ENCODE results near the gene PRRX2.

PRRX2 gene

DNA sequence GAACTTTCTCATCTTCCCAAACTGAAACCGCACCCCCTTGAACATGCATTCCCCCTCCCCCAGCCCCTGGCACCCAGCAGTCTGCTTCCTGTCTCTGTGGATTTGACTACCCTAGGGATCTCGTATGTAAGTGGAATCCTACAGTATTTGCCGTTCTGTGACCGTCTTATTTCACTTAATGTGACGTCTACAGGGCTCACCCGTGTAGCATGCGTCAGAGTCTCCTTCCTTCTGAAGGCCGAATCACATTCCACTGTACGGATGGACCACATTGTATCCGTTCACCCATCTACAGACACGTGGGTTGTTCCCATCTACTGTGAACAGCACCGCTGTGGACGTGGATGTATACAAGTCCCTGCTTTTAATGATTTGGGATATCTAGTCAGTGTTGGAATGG is 4.5 kb downstream of the PRRX2 start:
- Histone ChIP-seq H3K9me3 (ENCODE audit: control extremely low read depth in 1 of 5, control insufficient read depth in 4 of 5, insufficient read depth in 2 of 5, low read depth in 1 of 5, low read length in 4 of 5) (no peaks in the 10 kb centered on the region), H3K27me3 (replicated peaks in 2 of 5; ENCODE audit: control insufficient read depth in 4 of 5, insufficient read depth in 5 of 5, low read length in 4 of 5) (peaks cover 0 to 50% (median 17%) of the 10 kb centered on the region in 5 experiments), H3K4me1 (ENCODE audit: control extremely low read depth in 1 of 4, control insufficient read depth in 4 of 4, insufficient read depth in 4 of 4, low read length in 3 of 4) (peaks cover 0 to 12% (median 6%) of the 10 kb centered on the region in 4 experiments), H3K36me3 (ENCODE audit: control insufficient read depth in 4 of 4, insufficient read depth in 4 of 4, low read length in 3 of 4) (no peaks in the 10 kb centered on the region), H3K27ac (ENCODE audit: insufficient read depth in 1 of 2, low read depth in 1 of 2, low read length in 2 of 2, poor library complexity in 1 of 2, severe bottlenecking in 2 of 2) (no peak overlapping the region), H3K4me3 (ENCODE audit: control insufficient read depth in 1 of 7, extremely low read depth in 1 of 7, insufficient read depth in 4 of 7, low read depth in 2 of 7, low read length in 6 of 7) (no peak overlapping the region)
- ChIA-PET CTCF (no interaction called here), POLR2A (no interaction called here)
- DNase-seq = no peak
- WGBS (ENCODE audit: insufficient coverage) = 95% methylated on average over 13 of the region's 13 CpGs

DNA sequence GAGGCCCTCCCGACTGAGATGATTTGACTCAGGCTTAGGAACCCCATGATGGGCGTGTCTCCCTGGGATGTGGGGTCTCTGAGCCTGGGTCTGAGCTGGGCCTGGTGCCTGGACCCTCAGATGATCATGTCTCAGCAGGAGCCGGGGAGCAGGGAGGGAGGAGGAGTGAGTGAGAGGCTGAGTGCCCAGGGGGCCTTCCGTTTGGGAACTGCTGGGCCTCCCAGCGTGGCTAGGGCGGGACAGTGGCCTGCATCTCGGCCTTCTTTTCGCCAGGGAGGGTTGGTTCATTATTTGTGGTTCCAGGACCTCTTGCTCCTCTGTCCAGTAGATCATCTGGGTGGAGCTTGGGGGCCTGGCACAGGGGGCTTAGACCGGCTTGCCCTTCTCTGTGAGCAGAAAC is 5.6 kb downstream of the PRRX2 start:
- ChIA-PET POLR2A (no interaction called here), CTCF (interaction anchor here (1.2 to 1.3 kb wide), 2 partner anchors 15 to 20 kb away, joined by 3 to 4 read pairs; no protein-coding TSS in a partner anchor)

DNA sequence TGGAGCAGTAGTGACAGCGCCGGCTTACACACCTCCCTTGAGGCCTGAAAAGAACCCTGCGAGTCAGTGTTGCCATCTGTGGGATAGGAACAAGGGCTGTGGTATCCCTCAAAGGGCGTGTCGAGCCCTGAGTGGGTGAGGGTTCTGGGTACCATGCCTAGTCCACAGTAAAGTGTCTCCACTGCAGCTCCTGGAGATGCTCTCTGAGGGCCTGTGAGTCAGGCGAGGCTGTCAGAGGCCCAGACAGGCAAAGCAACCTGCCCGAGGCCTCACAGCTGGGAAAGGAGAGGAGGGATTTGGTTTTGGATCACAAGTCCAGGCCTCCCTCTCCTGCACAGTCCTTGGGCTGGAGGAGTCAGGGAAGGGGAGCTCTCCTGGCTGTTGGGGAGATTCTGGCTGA is 6.1 kb downstream of the PRRX2 start:
- Histone ChIP-seq H3K4me3 (ENCODE audit: control insufficient read depth in 1 of 7, extremely low read depth in 1 of 7, insufficient read depth in 4 of 7, low read depth in 2 of 7, low read length in 6 of 7) (no peak overlapping the region), H3K9me3 (ENCODE audit: control extremely low read depth in 1 of 5, control insufficient read depth in 4 of 5, insufficient read depth in 2 of 5, low read depth in 1 of 5, low read length in 4 of 5) (no peaks in the 10 kb centered on the region), H3K36me3 (ENCODE audit: control insufficient read depth in 4 of 4, insufficient read depth in 4 of 4, low read length in 3 of 4) (no peaks in the 10 kb centered on the region), H3K4me1 (ENCODE audit: control extremely low read depth in 1 of 4, control insufficient read depth in 4 of 4, insufficient read depth in 4 of 4, low read length in 3 of 4) (peaks cover 0 to 5% (median 0%) of the 10 kb centered on the region in 4 experiments), H3K27me3 (replicated peaks in 2 of 5; ENCODE audit: control insufficient read depth in 4 of 5, insufficient read depth in 5 of 5, low read length in 4 of 5) (peaks cover 0 to 47% (median 20%) of the 10 kb centered on the region in 5 experiments), H3K27ac (ENCODE audit: insufficient read depth in 1 of 2, low read depth in 1 of 2, low read length in 2 of 2, poor library complexity in 1 of 2, severe bottlenecking in 2 of 2) (no peak overlapping the region)
- ChIA-PET POLR2A (no interaction called here), CTCF (interaction anchor here (1.2 to 1.3 kb wide), 2 partner anchors 15 to 21 kb away, joined by 3 to 4 read pairs; no protein-coding TSS in a partner anchor)
- no peak for DNase-seq
- WGBS (ENCODE audit: insufficient coverage) = 93% methylated on average over 5 of the region's 7 CpGs

More for the DNA sequence above, 5.6 kb downstream of the PRRX2 start:
- Histone ChIP-seq H3K4me1 (ENCODE audit: control extremely low read depth in 1 of 4, control insufficient read depth in 4 of 4, insufficient read depth in 4 of 4, low read length in 3 of 4) (peaks cover 0 to 8% (median 0%) of the 10 kb centered on the region in 4 experiments), H3K36me3 (ENCODE audit: control insufficient read depth in 4 of 4, insufficient read depth in 4 of 4, low read length in 3 of 4) (no peaks in the 10 kb centered on the region), H3K9me3 (ENCODE audit: control extremely low read depth in 1 of 5, control insufficient read depth in 4 of 5, insufficient read depth in 2 of 5, low read depth in 1 of 5, low read length in 4 of 5) (no peaks in the 10 kb centered on the region), H3K27me3 (replicated peaks in 2 of 5; ENCODE audit: control insufficient read depth in 4 of 5, insufficient read depth in 5 of 5, low read length in 4 of 5) (peaks cover 0 to 47% (median 17%) of the 10 kb centered on the region in 5 experiments), H3K4me3 (ENCODE audit: control insufficient read depth in 1 of 7, extremely low read depth in 1 of 7, insufficient read depth in 4 of 7, low read depth in 2 of 7, low read length in 6 of 7) (no peak overlapping the region), H3K27ac (ENCODE audit: insufficient read depth in 1 of 2, low read depth in 1 of 2, low read length in 2 of 2, poor library complexity in 1 of 2, severe bottlenecking in 2 of 2) (no peak overlapping the region)
- WGBS (ENCODE audit: insufficient coverage) = 90% methylated on average over 9 of the region's 9 CpGs
- no peak for DNase-seq

DNA sequence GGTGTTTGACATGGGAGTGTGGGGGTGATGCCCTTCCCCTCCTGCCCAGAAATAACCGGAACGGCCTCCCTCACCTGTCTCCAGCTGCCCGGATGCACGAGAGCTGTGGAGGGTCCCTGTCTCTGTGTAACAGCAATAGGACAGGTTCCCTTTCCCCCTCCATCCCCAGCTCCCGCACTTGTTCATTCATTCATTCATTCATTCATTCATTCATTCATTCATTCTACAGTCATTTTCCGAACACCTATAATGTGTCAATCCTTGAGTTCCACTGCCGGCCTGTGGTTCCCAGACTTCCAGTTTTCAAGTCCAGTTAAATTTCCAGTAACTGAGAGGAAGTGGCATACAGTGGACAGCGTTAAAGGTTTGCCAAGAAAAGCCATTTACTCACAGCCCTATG is 7.3 kb downstream of the PRRX2 start:
- H3K27me3 ChIP-seq (replicated peaks in 2 of 5; ENCODE audit: control insufficient read depth in 4 of 5, insufficient read depth in 5 of 5, low read length in 4 of 5) = peaks cover 0 to 43% (median 23%) of the 10 kb centered on the region in 5 experiments
- H3K9me3 ChIP-seq (ENCODE audit: control extremely low read depth in 1 of 5, control insufficient read depth in 4 of 5, insufficient read depth in 2 of 5, low read depth in 1 of 5, low read length in 4 of 5) = no peaks in the 10 kb centered on the region
- no peak overlapping the region for H3K4me3 ChIP-seq (ENCODE audit: control insufficient read depth in 1 of 7, extremely low read depth in 1 of 7, insufficient read depth in 4 of 7, low read depth in 2 of 7, low read length in 6 of 7)
- H3K27ac ChIP-seq (ENCODE audit: insufficient read depth in 1 of 2, low read depth in 1 of 2, low read length in 2 of 2, poor library complexity in 1 of 2, severe bottlenecking in 2 of 2) = no peak overlapping the region
- 94% methylated on average over 8 of the region's 8 CpGs for WGBS (ENCODE audit: insufficient coverage)
- peaks cover 0 to 4% (median 0%) of the 10 kb centered on the region in 4 experiments for H3K4me1 ChIP-seq (ENCODE audit: control extremely low read depth in 1 of 4, control insufficient read depth in 4 of 4, insufficient read depth in 4 of 4, low read length in 3 of 4)
- H3K36me3 ChIP-seq (ENCODE audit: control insufficient read depth in 4 of 4, insufficient read depth in 4 of 4, low read length in 3 of 4) = no peaks in the 10 kb centered on the region
- CTCF ChIA-PET = no interaction called here
- POLR2A ChIA-PET = no interaction called here
- no peak for DNase-seq

DNA sequence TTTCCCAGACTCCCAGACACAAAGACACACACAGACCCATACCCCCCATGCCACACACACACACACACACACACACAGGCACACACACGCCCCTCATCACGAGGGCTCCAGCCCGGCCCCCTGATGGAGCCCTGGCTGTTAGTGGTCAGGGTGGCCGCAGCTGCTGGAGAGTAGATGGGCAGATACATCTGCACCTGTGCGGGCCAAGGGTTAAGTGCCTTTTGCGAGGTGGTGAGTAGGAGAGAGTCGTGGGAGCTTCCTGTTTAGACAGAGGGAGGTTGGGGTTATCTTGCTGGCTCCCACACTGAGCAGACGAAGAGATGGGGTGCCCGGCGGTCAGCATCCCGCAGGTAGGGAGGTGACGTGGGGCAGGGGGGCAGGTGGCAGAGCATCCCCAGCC is 8.2 kb downstream of the PRRX2 start:
- Histone ChIP-seq H3K27me3 (replicated peaks in 2 of 5; ENCODE audit: control insufficient read depth in 4 of 5, insufficient read depth in 5 of 5, low read length in 4 of 5) (peaks cover 0 to 40% (median 24%) of the 10 kb centered on the region in 5 experiments), H3K36me3 (ENCODE audit: control insufficient read depth in 4 of 4, insufficient read depth in 4 of 4, low read length in 3 of 4) (no peaks in the 10 kb centered on the region), H3K4me3 (ENCODE audit: control insufficient read depth in 1 of 7, extremely low read depth in 1 of 7, insufficient read depth in 4 of 7, low read depth in 2 of 7, low read length in 6 of 7) (no peak overlapping the region), H3K27ac (ENCODE audit: insufficient read depth in 1 of 2, low read depth in 1 of 2, low read length in 2 of 2, poor library complexity in 1 of 2, severe bottlenecking in 2 of 2) (no peak overlapping the region), H3K9me3 (ENCODE audit: control extremely low read depth in 1 of 5, control insufficient read depth in 4 of 5, insufficient read depth in 2 of 5, low read depth in 1 of 5, low read length in 4 of 5) (no peaks in the 10 kb centered on the region), H3K4me1 (ENCODE audit: control extremely low read depth in 1 of 4, control insufficient read depth in 4 of 4, insufficient read depth in 4 of 4, low read length in 3 of 4) (peaks cover 0 to 4% (median 0%) of the 10 kb centered on the region in 4 experiments)
- WGBS (ENCODE audit: insufficient coverage) = 81% methylated on average over 9 of the region's 12 CpGs
- POLR2A ChIA-PET = no interaction called here
- CTCF ChIA-PET = interaction anchor here (1.1 to 1.4 kb wide), 2 partner anchors 16 to 65 kb away, joined by 3 read pairs; no protein-coding TSS in a partner anchor
- DNase-seq = no peak

DNA sequence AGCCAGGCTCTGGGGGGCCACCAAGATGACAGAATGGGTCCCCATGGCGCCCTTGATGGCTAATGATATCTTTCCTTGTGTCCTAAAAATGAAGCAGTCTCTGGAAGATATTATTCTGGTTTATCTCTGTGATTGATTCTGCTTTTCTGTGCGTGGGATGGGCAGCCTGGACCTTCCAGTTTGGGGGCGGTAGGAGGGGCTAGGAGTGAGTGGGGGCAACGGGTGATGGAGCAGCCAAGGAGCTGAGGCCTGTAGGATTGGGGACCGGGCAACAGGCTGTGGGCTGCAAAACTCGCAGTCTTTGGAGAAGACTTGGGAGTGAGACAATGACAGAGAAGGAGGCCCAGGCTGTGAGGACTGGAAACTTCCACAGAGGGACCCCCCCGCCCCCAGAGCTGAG is 8.8 kb downstream of the PRRX2 start:
- POLR2A ChIA-PET = no interaction called here
- H3K27ac ChIP-seq (ENCODE audit: insufficient read depth in 1 of 2, low read depth in 1 of 2, low read length in 2 of 2, poor library complexity in 1 of 2, severe bottlenecking in 2 of 2) = no peak overlapping the region
- no peaks in the 10 kb centered on the region for H3K36me3 ChIP-seq (ENCODE audit: control insufficient read depth in 4 of 4, insufficient read depth in 4 of 4, low read length in 3 of 4)
- CTCF ChIA-PET = interaction anchor here (1.1 to 1.4 kb wide), 2 partner anchors 17 to 64 kb away, joined by 3 read pairs; no protein-coding TSS in a partner anchor
- no peaks in the 10 kb centered on the region for H3K9me3 ChIP-seq (ENCODE audit: control extremely low read depth in 1 of 5, control insufficient read depth in 4 of 5, insufficient read depth in 2 of 5, low read depth in 1 of 5, low read length in 4 of 5)
- 98% methylated on average over 6 of the region's 7 CpGs for WGBS (ENCODE audit: insufficient coverage)
- H3K4me3 ChIP-seq (ENCODE audit: control insufficient read depth in 1 of 7, extremely low read depth in 1 of 7, insufficient read depth in 4 of 7, low read depth in 2 of 7, low read length in 6 of 7) = no peak overlapping the region
- peaks cover 0 to 33% (median 18%) of the 10 kb centered on the region in 5 experiments for H3K27me3 ChIP-seq (replicated peaks in 2 of 5; ENCODE audit: control insufficient read depth in 4 of 5, insufficient read depth in 5 of 5, low read length in 4 of 5)
- peaks cover 0 to 4% (median 0%) of the 10 kb centered on the region in 4 experiments for H3K4me1 ChIP-seq (ENCODE audit: control extremely low read depth in 1 of 4, control insufficient read depth in 4 of 4, insufficient read depth in 4 of 4, low read length in 3 of 4)
- no peak for DNase-seq

DNA sequence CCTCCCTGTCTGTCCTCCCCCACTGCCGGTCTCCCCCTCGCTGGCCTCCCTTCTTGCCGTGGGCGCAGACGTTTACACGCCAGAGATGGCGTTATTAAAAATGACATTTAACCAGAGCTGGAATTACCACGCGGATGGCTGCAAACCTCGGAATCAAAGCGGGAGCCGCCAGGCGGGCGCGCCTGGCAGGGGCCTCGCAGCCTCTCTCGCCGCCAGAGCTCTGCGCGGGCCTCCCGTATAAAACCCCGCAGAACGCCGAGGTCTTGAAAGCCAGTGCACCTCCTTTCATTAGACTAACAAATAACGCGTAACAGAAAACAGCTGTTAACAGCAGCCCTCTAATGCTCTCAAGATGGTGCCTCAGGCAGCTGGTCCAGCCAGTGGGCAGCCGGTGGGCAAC is 10.2 kb downstream of the PRRX2 start:
- peaks cover 0 to 4% (median 0%) of the 10 kb centered on the region in 4 experiments for H3K4me1 ChIP-seq (ENCODE audit: control extremely low read depth in 1 of 4, control insufficient read depth in 4 of 4, insufficient read depth in 4 of 4, low read length in 3 of 4)
- H3K4me3 ChIP-seq (ENCODE audit: control insufficient read depth in 1 of 7, extremely low read depth in 1 of 7, insufficient read depth in 4 of 7, low read depth in 2 of 7, low read length in 6 of 7) = no peak overlapping the region
- no peaks in the 10 kb centered on the region for H3K9me3 ChIP-seq (ENCODE audit: control extremely low read depth in 1 of 5, control insufficient read depth in 4 of 5, insufficient read depth in 2 of 5, low read depth in 1 of 5, low read length in 4 of 5)
- no peak overlapping the region for H3K27ac ChIP-seq (ENCODE audit: insufficient read depth in 1 of 2, low read depth in 1 of 2, low read length in 2 of 2, poor library complexity in 1 of 2, severe bottlenecking in 2 of 2)
- peaks cover 0 to 31% (median 14%) of the 10 kb centered on the region in 5 experiments for H3K27me3 ChIP-seq (replicated peaks in 2 of 5; ENCODE audit: control insufficient read depth in 4 of 5, insufficient read depth in 5 of 5, low read length in 4 of 5)
- 88% methylated on average over 16 of the region's 27 CpGs for WGBS (ENCODE audit: insufficient coverage)
- ChIA-PET POLR2A (no interaction called here), CTCF (no interaction called here)
- H3K36me3 ChIP-seq (ENCODE audit: control insufficient read depth in 4 of 4, insufficient read depth in 4 of 4, low read length in 3 of 4) = no peaks in the 10 kb centered on the region
- DNase-seq = no peak

All from common myeloid progenitor, CD34-positive (primary cell).